HG02973 (cell line): ENCODE data around the gene ZFYVE27.

Source experiments
- ATAC-seq: cut with Tn5 transposase; IDR thresholded peaks from one replicate; pipeline ENCODE4 v1.9.1; 2021; ENCODE audit warnings: moderate library complexity; ENCODE audit not compliant: unreplicated experiment

The ZFYVE27 gene

DNA sequence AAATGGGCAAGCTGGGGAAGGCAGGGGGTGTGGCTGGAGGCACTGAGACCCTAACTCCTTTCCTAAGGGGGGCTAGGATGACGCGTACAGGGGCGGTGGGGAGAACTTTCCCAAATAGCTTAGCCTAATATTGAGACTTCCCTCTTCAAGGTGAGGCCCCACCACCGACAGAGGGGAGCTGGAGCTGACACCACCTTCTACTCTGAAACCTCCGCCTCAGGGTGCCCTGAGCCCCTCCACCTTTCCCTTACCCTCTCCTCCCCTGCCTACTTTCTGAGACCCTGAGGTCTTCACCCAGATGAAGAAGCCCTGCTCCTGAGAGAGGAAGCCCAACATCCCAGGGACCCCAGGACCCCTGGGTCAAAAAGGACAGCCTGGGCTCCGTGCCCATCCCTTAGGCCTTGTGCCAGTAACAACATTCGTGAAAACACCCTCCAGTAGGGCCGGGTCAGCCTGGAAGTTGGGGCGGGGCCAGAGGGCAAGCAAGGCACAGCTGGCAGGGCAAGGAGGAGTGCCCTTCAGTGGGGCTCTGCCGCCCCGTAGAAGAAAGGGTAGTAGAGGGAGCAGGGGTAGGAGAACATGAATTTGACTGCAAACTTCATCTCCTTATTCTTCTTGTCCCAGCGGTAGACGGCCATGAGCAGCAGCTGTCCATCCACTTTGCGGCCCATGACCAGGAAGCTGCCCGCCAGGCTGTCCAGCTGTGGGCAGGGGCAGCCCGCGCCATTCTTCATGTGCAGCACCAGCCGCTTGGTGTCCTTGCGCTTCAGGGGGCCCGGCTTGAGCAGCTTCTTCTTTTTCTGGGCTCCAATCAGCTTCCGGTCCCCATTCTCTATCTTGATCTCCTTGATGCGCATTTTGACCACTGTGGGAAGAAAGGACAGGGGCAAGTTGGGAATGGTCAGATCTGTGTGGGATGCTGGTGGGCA, 30.3 kb downstream of the ZFYVE27 start:
- ATAC-seq: no peak

DNA sequence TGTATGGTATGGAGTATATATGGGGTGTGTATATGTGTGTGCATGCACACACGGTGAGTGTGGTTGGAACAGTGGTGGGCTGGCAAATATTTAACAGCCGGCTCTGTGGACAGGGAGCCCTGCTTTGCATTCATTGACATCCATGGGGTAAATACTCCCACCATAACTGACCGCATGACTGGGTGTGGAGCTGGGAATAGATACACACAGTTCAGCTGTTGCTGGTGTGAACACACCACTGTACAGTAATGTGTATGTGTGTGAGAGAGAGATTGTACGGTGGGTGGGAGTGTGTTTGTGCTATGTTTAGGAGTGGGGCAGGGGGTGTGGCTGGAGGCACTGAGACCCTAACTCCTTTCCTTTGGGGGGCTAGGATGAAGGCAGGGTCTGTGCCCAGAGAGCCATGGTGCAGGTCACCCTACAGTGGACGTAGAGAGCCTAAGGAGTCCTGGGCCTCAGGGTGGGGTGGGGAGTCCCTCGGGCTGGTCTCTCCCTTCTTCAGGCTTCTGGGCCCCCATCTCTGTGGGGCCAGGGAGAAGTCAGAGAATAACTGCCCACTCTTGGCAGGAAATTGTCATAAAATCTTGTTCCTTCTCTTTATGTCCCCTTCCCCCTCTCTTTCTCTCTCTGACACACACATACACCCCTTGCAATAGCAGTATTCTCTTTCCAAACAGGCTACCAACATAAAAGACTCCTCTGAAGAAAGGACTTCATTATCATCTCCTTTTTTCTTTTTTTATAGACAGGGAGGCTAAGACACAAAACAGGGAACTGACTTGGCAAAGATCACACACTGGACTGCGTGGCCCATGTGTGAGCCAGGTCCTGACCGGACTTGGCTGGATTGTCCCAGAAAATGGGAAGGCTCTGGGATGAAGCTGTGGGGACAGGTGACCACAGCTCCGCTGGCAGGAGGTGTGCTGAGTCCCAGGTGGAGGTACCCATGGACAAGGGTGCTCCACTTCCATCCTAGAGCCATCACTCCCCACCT, 31.7 kb downstream of the ZFYVE27 start:
- no peak for ATAC-seq

DNA sequence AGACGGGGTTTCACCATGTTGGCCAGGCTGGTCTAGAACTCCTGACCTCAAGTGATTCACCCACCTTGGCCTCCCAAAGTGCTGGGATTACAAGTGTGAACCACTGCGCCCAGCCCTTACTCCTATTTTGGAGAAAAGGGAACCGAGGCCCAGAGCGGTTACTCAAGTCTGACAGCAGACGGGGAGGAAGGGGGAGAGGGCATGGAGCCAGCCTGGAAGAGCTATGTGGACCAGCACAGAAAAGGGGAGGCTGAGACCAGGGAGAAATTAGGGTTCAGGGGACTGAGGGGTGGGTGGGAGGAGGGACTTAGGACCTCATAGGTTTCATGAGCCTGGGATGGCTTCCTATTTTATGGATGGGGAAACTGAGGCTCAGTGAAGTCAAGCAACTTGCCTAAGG, 33.3 kb downstream of the ZFYVE27 start:
- ATAC-seq: no peak

DNA sequence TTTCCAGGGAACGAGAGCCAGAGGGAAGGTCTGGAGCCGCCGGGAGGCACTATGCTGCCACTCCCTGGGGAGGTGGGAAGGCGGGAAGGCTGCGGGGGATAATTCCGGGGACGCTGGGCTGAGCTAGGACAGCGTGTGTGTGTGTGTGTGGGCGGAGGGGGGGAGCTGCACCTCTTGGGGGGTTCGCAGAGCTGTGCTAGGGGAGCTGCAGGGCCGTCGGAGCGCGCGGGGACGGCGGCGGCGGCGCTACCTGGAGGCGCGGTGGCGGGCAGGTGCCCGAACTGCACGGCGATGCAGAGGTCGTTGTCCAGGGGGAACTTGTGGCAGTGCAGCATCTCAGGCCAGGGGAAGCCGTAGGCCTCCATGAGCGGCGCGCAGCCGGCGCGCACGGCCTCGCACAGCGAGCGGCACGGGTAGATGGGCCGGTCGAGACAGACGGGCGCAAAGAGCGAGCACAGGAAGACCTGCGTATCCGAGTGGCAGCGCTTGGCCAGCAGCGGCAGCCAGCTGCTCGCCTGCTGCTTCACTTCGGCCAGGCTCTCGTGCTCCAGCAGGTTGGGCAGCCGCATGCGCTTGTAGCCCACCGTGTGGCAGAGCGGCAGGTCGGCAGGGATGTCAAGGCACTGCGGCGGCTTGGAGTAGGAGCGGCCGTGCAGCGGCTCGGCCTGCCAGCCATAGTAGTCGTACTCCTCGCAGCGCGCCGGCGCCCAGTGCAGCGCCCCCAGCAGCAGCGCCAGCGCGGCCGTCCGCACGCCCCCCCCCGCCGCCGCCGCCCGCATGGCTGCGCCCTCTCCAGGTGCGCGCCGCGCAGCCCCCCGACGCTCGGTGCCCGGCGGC, 34.3 kb downstream of the ZFYVE27 start:
- ATAC-seq: no peak

DNA sequence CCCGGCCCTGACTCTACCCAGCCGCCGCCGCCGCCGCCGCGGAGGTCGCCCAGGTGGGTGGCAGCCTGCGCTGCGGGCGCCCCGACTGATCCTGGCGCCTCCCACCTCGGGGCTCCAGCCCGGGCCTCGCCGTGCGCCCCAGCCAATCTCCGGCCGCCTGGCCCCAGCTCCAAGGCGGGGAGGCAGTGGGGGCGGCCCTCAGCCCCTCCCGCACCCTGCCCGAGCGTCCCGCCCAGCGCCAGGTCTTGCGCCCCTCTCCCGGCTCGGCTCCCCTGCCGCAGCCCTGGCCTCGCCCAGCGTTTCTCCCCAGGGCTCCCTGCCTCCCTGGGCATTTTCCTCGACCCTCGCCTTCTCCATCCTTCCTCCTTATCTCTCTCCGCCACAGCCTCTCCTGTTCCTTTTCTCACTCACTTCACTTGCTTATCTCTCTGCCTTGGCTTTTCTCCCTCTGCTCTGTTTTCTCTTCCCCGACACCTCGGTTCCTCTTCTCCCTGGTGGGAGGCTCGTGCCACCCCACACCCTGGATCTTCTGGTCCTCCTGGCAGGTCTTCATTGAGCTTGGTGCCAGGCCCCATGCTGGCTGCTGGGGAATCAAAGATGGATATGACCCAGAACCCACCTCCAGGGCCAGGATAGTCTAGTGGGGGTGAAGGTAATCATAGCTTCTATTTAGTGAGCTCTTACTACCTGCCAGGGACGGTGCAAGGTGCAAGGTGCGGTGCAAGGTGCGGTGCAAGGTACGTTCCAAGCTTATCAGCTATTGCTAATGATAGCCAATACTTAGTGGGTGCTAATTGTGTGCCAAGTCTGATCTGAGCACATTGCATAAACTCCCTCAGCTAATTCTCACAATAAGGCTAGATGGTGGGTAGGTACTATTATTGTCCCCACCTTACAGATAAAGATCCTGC, 35.2 kb downstream of the ZFYVE27 start, which contains the start of gene SFRP5:
Gene SFRP5, minus strand, starts transcription at position 87 of the 911 bp plus-strand sequence. CDS start 166 bp downstream, outside the sequence.
- ATAC-seq: no peak

DNA sequence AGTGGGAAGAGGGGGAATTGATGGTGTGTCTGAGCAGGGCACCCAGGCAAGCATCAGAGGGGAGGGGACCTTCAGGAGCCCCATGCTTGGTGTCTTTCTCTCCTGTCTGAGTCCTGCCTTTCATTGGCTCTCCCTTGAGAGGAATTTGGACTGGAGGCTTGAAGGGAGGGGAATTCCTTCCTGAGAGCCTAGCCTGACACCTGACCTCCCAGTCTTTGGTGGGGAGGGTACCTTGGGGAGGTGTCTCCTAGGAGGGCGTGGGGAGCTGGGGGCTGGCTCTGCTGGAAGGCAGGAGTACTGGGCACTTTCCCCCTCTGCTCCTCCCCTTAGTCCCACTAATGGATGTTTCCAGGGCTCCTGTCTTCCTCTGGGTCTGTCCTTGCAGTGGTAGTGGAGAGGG, 36.2 kb downstream of the ZFYVE27 start:
- ATAC-seq: no peak

DNA sequence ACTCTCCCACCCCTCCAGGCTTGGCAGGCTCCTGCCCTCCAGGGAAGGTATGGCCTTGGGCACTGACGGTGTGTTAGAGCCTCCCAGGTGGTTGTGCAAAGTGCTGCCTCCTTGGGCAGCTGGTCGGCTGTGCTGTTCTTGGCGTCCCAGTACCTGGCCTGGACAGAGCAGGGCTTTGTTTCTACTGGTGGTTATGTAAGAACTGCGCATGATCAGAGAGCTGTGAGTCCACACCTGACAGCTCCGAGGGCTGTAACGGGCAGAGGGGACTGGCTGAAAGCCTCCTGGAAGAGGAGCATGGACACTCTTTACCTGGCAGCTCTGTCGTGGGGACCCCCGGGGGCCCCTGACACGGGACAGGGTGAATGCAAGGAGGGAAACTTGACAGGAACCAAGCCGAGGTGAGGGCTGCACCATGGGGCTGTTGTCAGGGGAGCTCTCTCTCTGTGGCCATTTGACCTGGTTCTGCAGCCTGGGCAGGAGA, 37.9 kb downstream of the ZFYVE27 start:
- no peak for ATAC-seq

DNA sequence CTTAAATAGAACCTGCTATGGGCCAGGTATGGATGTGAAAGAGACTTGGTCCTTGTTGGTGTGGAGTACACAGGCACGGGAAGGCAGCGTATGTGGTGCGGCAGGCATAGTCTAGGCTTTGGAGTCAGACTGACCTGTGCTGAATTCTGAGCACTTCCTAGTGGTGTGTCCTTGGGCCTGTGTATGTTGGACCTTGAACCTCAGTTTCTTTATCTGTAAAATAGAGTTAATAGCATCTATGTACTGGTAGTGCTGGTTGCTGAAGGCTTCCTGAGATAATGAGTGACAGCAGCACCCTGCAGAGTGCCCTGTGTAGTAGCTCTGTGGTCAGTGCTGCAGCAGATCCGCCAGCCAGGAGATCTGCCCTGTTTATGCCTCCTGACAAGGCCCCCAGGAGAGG, 40.2 kb downstream of the ZFYVE27 start:
- no peak for ATAC-seq

DNA sequence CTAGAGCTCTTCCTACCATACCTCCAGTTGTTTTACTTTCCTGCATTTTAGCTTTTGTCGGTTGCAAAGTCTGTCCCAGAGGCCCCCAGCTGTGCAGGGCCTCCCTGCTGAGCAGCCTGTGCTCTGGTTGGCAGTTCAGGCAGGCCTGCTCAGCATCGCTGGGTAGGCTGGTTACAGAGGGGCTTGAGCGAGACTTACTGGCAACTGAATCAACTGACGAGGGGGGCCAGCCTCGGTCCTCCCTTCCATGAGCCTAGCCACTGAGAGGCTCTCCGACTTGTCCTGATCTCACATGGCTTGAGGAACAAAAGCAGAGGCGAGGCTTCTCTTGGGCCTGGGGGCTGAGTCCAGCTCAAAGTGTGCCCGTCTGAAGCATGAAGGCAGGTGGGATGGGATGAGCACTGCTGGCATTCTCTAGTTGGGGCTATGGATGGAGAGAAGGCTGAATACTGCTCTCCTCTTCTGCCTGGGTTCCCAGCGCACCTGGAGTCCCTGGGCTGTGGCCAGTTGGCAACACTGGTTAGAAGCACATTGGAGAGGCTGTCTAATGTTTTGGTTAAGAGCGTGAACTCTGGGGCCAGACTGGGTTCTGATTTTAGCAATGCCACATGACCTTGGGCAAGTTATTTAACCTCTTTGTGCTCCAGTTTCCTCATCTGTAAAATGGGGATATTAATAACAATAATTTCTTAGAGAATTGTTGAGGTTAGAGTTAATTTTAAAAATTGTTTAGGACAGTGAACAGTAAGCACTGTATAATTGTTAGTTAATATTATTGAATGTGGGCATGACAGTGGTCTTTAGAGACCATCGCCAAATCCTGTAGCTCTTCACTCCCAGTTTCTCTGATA, 41.7 kb downstream of the ZFYVE27 start:
- ATAC-seq: no peak

DNA sequence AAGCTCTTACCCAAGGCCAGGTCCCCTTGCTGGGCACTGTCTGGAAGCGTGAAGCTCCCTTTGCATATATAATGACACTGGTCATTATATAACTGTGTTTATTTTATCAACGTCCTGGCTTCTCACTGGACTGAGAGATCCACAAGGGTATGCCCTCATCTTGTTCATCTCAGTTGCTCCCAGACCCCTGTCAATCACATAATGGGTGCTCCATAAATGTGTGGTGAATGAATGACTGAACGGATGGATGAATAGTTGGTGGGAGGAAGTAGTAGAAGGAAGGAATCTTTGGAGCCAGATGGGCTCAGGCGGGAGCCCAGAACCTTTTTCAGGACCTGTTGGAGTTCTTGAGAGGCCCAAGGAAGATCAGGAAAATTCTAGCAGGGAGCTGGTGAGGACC, 42.6 kb downstream of the ZFYVE27 start:
- ATAC-seq: no peak

DNA sequence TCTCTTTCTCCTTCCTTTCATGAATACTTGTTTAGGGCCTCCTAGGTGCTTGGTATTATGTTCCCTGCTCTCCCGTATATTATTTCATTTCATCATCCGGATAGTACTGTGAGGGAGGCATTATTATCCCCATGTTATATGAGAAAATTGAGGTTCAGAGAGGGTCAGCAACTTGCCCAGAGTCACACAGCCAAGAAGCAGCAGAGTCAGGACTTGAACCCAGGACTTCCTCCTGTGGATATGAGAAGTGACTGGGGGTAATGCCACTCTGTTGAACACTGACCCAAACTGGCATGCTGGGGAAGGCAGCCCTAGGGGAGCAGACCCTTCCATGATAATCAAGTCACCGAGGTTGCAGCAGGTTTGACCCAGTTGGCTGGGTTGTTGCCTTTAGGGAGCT, 43.0 kb downstream of the ZFYVE27 start:
- no peak for ATAC-seq

DNA sequence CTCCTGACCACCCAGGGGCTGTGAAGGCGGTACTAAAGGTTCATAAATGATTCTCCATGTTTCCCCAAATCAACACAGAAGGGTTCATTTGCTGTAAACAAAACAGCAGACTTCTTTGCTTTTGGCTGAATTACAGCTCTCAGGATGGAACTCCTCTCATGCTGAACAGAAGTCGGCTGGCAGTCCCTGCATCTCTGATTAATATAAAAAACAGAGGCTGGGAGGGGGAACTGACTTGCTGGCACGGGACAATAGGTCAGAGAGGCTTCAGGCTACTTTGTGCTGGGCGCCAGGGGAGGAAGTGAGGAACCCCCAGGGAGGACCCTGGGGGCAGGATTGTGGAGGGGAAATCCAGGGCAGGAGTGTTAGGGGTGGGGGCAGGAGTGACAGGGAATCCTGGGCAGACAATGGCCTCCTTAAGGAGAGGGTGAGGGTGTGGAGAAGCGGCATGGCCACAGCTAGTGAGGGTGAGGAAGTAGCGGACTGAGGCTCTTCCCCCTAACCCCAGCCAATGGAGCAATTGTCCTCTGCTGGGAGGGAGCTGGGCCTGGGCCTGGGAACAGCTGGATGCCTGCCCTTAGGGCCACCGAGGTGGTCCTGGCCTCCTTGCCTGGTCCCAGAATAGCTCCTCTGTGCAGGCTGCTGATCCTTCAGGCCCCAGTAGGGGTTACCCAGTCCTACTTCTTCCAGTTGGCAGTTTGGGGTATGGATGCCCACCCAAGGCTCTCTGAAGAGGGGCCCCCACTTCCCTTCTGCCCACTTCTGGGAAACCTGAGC, 44.1 kb downstream of the ZFYVE27 start:
- no peak for ATAC-seq

DNA sequence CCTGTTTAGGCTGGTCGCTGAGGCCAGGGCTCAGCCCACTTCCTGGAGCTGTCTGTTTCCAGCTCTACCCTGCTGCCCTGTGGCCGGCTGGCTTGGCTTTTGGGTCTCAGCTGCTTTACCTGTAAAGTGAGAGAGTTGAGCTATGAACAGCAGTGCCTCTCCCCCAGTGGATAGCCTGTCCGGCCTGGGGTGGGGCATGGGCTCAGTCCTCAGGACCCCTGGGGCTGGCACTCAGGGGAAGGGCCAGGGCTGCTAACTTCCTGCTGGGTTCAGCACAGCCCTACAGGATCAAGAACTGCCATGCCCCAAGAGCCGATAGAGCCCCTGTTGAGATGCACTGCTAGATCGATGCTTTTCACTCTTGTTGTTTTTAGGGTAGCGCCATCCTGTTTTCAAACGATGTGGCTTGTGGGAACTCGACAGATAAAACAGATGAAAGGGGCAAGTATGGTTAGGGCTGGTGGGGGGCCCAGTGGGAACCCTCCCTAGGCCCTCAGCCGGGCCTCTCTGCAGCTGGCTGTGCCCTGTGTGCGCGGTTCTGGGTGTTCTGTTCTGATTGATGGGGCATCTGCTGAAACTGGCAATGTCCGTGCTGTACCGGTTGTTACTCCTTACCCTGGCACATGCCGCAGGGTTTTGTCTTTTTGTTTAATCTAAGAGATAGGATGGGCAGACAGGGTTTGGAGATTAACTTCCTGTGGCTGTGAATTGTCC, 44.8 kb downstream of the ZFYVE27 start:
- no peak for ATAC-seq

DNA sequence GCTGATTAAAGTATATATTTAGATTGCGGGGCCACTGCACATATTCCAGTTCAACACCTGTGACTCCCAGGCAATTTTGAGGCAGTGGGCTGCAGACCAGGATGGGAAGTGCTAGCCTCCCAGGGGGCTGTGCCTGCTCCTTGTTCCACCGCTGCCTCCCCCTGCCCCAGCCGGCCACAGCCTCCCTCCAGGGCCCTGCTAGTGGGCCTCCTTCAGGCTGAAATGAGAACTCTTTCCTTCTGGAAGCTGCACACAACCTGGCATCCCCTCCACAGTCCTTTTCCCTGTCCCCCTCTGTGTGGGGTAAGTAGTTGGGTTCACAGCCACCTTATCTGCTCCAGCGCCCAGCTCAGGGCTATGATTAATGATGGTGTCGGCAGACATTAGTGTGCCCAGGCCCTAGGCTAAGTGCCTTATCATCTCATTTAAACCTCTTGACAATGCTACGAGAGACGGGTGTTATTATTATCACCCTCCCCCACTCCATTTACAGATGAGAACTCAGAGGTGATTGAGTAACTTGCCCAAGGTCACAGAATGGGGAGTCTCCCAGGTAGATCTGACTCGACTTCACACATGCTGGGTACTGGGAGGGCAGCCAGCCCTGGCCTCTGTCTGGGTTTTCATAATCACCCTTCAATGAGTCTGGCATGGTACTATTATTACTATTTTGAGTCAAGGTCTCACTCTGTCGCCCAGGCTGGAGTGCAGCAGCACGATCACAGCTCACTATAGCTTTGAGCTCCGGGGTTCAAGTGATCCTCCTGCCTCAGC, 45.7 kb downstream of the ZFYVE27 start:
- no peak for ATAC-seq

DNA sequence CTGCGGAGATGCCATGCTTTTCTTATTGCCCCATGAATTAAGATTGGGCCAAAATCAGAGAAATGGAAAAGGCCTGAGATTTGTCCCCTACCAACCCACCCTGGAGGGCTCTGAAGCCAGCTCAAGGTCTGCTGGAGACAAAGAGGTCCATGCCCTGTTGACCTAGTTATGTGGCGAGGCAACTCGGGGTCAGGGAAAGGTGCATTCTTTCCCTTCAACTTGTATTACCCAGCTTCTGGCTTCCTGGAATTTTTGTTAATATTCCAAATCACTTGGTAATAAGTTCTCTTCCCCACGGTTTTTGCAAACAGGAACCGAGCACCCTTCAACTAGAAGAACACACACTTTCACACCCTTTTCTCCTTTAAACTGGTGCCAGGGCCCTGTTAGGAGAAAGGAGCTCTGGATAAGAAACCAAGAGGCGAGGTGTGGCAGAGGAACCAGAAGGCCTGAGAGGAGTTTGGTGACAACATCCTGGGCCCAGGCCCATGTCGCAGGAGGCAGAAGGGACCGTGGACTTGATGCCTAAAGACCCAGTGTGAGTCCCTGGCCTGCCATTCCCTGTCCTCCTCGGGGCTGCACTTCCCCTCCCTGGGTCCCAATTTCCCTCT, 47.4 kb downstream of the ZFYVE27 start:
- ATAC-seq: no peak

DNA sequence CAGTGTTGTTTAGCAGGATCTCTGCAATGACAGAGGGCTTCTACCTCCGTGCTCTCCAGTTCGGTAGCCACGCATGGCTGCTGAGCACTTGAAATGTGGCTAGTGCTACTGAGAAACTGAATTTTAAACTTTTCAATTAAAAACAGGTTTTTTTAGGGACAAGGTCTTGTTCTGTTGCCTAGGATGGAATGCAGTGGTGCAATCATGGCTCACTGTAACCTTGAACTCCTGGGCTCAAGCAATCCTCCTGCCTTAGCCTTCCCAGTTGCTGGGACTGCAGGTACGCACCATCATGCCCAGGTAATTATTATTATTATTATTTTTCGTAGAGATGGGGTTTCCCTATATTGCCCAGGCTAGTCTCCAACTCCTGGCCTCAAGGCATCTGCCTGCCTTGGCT, 48.3 kb downstream of the ZFYVE27 start:
- ATAC-seq: no peak
